ENCODE results near the gene NTSR1.

GRCh38 chr20:62737271-62737811, 28.7 kb downstream of the NTSR1 start:
- TF ChIP-seq CTCF (IDR thresholded peaks at IDR 0.05) (no peak), POLR2A (IDR thresholded peaks at IDR 0.05) (no peak)

Measured in heart left ventricle (tissue), 13 donors.